K562 (cell line): ENCODE data around the gene PIH1D1. TPM values are rescaled to one million over a fixed set of nuclear protein-coding genes. Genes with fewer than 3 reads are reported as not detected.

Experiments used
- EGR1 ChIP-seq: fragments of 450-650 bp; conservative IDR thresholded peaks from 2 replicates; pipeline ENCODE4 v1.6.1; 2017; ENCODE audit warnings: mild to moderate bottlenecking
- ELF1 ChIP-seq: fragments of 200-800 bp; sonication (Bioruptor generic); IDR thresholded peaks from 2 replicates; pipeline ENCODE4 v1.6.1; 2016; ENCODE audit warnings: missing genetic modification characterization, missing compliant biosample characterization
- HINFP ChIP-seq: fragments of 450-650 bp; conservative IDR thresholded peaks from 2 replicates; pipeline ENCODE4 v1.6.1; 2016; ENCODE audit warnings: missing genetic modification characterization, low read depth, mild to moderate bottlenecking, control low read depth, missing compliant biosample characterization
- ZBTB2 ChIP-seq: fragments of 450-650 bp; IDR thresholded peaks from 2 replicates; pipeline ENCODE4 v1.6.1; 2016; ENCODE audit warnings: antibody characterized with exemption
- ZBTB40 ChIP-seq, 2 experiments: fragments of 450-650 bp in 1 of 2; sonication (generic) in 1 of 2; formaldehyde crosslinking in 1 of 2; IDR thresholded peaks; 2 replicates each; pipeline versions ENCODE4 v1.7.1 to v1.9.0; 2016 to 2022; ENCODE audit warnings: inconsistent platforms in 1 of 2, mild to moderate bottlenecking in 1 of 2, missing genetic modification reagents in 1 of 2
- polyA plus RNA-seq, 8 experiments: library from polyadenylated mRNA; depleted of rRNA in 4 of 8; stranded (reverse) in 5 of 8; unstranded in 3 of 8; fragments of >200 nt; fragmentation: Nextera tagmentation in 2 of 8; fragmentation: Illumina TruSeq in 1 of 8; extraction: Ambion mirVana in 2 of 8; extraction: Trizol in 1 of 8; gene quantifications; 2 replicates each; pipeline versions ENCODE4 v1.2.1 to v1.2.3, GENCODE V29; 2011 to 2014; ENCODE audit warnings: inconsistent platforms in 1 of 8, missing spikeins in 1 of 8
- total RNA-seq, 7 experiments: library from RNA; depleted of rRNA in 6 of 7; stranded (reverse); fragments of >200 nt in 6 of 7; fragmentation: Illumina TruSeq in 2 of 7; extraction: Trizol in 2 of 7; gene quantifications; 2 replicates each; pipeline versions ENCODE4 v1.2.1 to v1.2.3, GENCODE V29; 2011 to 2021; ENCODE audit warnings: low replicate concordance in 1 of 7
- TF ChIP-seq, protein P1 (sequence below): sonication (generic); formaldehyde crosslinking; IDR thresholded peaks from 2 replicates; pipeline ENCODE4 v1.8.0; 2022; ENCODE audit warnings: mild to moderate bottlenecking, missing genetic modification reagents
- TF ChIP-seq, protein P2 (sequence below): fragments of 200-800 bp; sonication (Bioruptor generic); IDR thresholded peaks from 2 replicates; pipeline ENCODE4 v1.6.1; 2017; ENCODE audit warnings: missing genetic modification characterization, missing compliant biosample characterization
- TF ChIP-seq, protein P3 (sequence below): IDR thresholded peaks from 3 replicates; pipeline ENCODE4 v1.6.1; 2011; ENCODE audit warnings: borderline replicate concordance, mild to moderate bottlenecking; ENCODE audit not compliant: insufficient read length, insufficient read depth

The PIH1D1 gene
- total and polyA plus RNA-seq, 9 of the 15 experiments (the other 6 are each of a cell fraction or from before 2014, with no cell fraction given) = 26.5 to 224 (median 137) TPM

GRCh38 chr19:49422407-49423070 lies 29.1 kb downstream of the PIH1D1 start (continued):
- TF ChIP-seq, protein P1, sequence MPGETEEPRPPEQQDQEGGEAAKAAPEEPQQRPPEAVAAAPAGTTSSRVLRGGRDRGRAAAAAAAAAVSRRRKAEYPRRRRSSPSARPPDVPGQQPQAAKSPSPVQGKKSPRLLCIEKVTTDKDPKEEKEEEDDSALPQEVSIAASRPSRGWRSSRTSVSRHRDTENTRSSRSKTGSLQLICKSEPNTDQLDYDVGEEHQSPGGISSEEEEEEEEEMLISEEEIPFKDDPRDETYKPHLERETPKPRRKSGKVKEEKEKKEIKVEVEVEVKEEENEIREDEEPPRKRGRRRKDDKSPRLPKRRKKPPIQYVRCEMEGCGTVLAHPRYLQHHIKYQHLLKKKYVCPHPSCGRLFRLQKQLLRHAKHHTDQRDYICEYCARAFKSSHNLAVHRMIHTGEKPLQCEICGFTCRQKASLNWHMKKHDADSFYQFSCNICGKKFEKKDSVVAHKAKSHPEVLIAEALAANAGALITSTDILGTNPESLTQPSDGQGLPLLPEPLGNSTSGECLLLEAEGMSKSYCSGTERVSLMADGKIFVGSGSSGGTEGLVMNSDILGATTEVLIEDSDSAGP (CRISPR knock-in tag) = 0 out of 2 replicates have a peak, but pooled peaks have one; percentile 38
- TF ChIP-seq ELF1 (tag) (peak; percentile 78), ZBTB40 (IDR thresholded peaks at IDR 0.05) (peak; percentile 60), ZBTB40 (CRISPR knock-in tag; IDR thresholded peaks at IDR 0.05) (0 out of 2 replicates have a peak, but pooled peaks have one; percentile 46), EGR1 (peak; percentile 50; the same call in 1 of the 2 replicates), HINFP (tag) (peak; percentile 49; the same call in 1 of the 2 replicates), ZBTB2 (peak; percentile 51; the same call in 1 of the 2 replicates)
- TF ChIP-seq, protein P2, sequence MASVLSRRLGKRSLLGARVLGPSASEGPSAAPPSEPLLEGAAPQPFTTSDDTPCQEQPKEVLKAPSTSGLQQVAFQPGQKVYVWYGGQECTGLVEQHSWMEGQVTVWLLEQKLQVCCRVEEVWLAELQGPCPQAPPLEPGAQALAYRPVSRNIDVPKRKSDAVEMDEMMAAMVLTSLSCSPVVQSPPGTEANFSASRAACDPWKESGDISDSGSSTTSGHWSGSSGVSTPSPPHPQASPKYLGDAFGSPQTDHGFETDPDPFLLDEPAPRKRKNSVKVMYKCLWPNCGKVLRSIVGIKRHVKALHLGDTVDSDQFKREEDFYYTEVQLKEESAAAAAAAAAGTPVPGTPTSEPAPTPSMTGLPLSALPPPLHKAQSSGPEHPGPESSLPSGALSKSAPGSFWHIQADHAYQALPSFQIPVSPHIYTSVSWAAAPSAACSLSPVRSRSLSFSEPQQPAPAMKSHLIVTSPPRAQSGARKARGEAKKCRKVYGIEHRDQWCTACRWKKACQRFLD (CRISPR knock-in tag) = no peak
- TF ChIP-seq, protein P3, sequence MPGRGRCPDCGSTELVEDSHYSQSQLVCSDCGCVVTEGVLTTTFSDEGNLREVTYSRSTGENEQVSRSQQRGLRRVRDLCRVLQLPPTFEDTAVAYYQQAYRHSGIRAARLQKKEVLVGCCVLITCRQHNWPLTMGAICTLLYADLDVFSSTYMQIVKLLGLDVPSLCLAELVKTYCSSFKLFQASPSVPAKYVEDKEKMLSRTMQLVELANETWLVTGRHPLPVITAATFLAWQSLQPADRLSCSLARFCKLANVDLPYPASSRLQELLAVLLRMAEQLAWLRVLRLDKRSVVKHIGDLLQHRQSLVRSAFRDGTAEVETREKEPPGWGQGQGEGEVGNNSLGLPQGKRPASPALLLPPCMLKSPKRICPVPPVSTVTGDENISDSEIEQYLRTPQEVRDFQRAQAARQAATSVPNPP = no peak
